LNCAP (cell line): ENCODE measurements around the gene SYT12.

Experiments
- CTCF ChIP-seq: fragments of 450-650 bp; IDR thresholded peaks from 2 replicates; pipeline ENCODE4 v1.5.1; 2017; ENCODE audit warnings: mild to moderate bottlenecking

SYT12 gene

GRCh38 chr11:67020949-67021348 is 2.0 kb upstream of the SYT12 start:
- TF ChIP-seq CTCF: no peak

GRCh38 chr11:67022341-67022933 is 497 bp upstream of the SYT12 start:
- TF ChIP-seq CTCF: no peak

- TF ChIP-seq CTCF: no peak
Measured at GRCh38 chr11:67023957-67024353, 1.0 kb downstream of the SYT12 start.

GRCh38 chr11:67024410-67024809 is 1.5 kb downstream of the SYT12 start:
- no peak for TF ChIP-seq CTCF

- no peak for TF ChIP-seq CTCF
Measured at GRCh38 chr11:67024966-67025365, 2.0 kb downstream of the SYT12 start.

GRCh38 chr11:67025750-67026149 is 2.8 kb downstream of the SYT12 start:
- TF ChIP-seq CTCF: no peak

GRCh38 chr11:67026941-67027340 is 4.0 kb downstream of the SYT12 start:
- TF ChIP-seq CTCF: no peak

GRCh38 chr11:67027483-67027930 is 4.6 kb downstream of the SYT12 start:
- no peak for TF ChIP-seq CTCF
